Measurements from ENCODE around the gene CARD19. TPM values are rescaled to one million over a fixed set of nuclear protein-coding genes. Genes with fewer than 3 reads are reported as not detected.

Gene CARD19
- total RNA-seq, 4 donors from 2014 or later, result 45.6 to 67.7 (median 60.7) TPM

- TF ChIP-seq POLR2A (IDR thresholded peaks at IDR 0.05), result no peak
- TF ChIP-seq CTCF (IDR thresholded peaks at IDR 0.05), result peak in 2 of 3 donors; percentile 38 to 83
- DNase-seq (ENCODE audit: low spot score in 2 of 2), result peak; percentile 60 to 96
- H3K4me3 ChIP-seq (ENCODE audit: low read depth, poor library complexity, severe bottlenecking), result no peak overlapping the region
- 15 to 18% methylated on average over 17 to 19 of the region's 19 CpGs for WGBS, 2 donors
- intact Hi-C loops (cut with DNase I; ENCODE audit: low total_unique reads), result loop anchor here (5.0 to 10.0 kb wide), 2 partner anchors 142 to 805 kb away; no protein-coding TSS in a partner anchor
Observed at GRCh38 chr9:93159601-93160471, 63.8 kb downstream of the CARD19 start.

GRCh38 chr9:93161786-93162562 is 66.0 kb downstream of the CARD19 start:
- 64 to 65% methylated on average over 11 of the region's 11 CpGs for whole genome bisulfite sequencing, 2 donors
- intact Hi-C loops (cut with DNase I; ENCODE audit: low total_unique reads), result loop anchor here (10.0 kb wide), 1 partner anchor 803 kb away; no protein-coding TSS in a partner anchor

More at GRCh38 chr9:93161786-93162562, 66.0 kb downstream of the CARD19 start:
- DNase-seq (ENCODE audit: low spot score in 2 of 2), result no peak
- no peak overlapping the region for H3K4me3 ChIP-seq (ENCODE audit: low read depth, poor library complexity, severe bottlenecking)
- TF ChIP-seq CTCF (IDR thresholded peaks at IDR 0.05), result no peak
- no peak for TF ChIP-seq POLR2A (IDR thresholded peaks at IDR 0.05)

Other genes starting within 250 kb of the CARD19 start
- gene ZNF484, start 218.2 kb upstream of the CARD19 start, total RNA-seq, result 1 to 10 TPM; 4.4 to 8.9 (median 5.0) TPM
- 10 to 100 TPM in 1 of 4 donors, 1 to 10 TPM in 3; 3.4 to 11.6 (median 5.7) TPM for gene FGD3, start 148.7 kb upstream of the CARD19 start, total RNA-seq
- gene SUSD3, start 37.5 kb upstream of the CARD19 start, total RNA-seq, result 1 to 10 TPM; 2.8 to 8.1 (median 5.6) TPM
- gene NINJ1, start 38.0 kb downstream of the CARD19 start, total RNA-seq, result 100 to 1,000 TPM in 2 of 4 donors, 10 to 100 TPM in 2; 64.6 to 113 (median 94.8) TPM
- gene WNK2, start 87.9 kb downstream of the CARD19 start, total RNA-seq, result 10 to 100 TPM; 35.3 to 53.6 (median 42.6) TPM